Panc1 (cell line): ENCODE measurements around the gene SLX9. TPM values are rescaled to one million over a fixed set of nuclear protein-coding genes. Genes with fewer than 3 reads are reported as not detected.

Experiments
- ATAC-seq: fragments of 200-7000 bp; cut with Tn5 transposase; 2 replicates; pipeline ENCODE4 v1.9.1; 2020; ENCODE audit warnings: mild to moderate bottlenecking, moderate library complexity
- BruUV-seq: library from RNA; stranded (reverse); fragments of 400-500 nt; replicated peaks from 2 replicates; lab custom pipeline; 2021; lab: Mats Ljungman, UMichigan
- CTCF ChIA-PET: fragments of 300-600 bp; sonication (Branson Sonifier 250); formaldehyde crosslinking; loops from one replicate; lab custom pipeline; 2022; ENCODE audit warnings: antibody characterized with exemption; lab: Charles Lee
- POLR2A ChIA-PET: fragments of 300-600 bp; sonication (Branson Sonifier 250); formaldehyde crosslinking; loops from one replicate; lab custom pipeline; 2022; ENCODE audit warnings: antibody characterized with exemption; lab: Charles Lee
- DNase-seq: peaks from one replicate; pipeline ENCODE4 v3.0.0-alpha.2; 2010; ENCODE audit warnings: low read depth, low spot score
- H3K27ac ChIP-seq: 2 replicates; pipeline ENCODE4 v1.5.1; 2011; ENCODE audit warnings: mild to moderate bottlenecking, low read length, inconsistent platforms
- H3K27me3 ChIP-seq: fragments of 200-500 bp; sonication (Bioruptor generic); 2 replicates; pipeline ENCODE4 v1.6.0; 2014; ENCODE audit warnings: low read length, inconsistent platforms; ENCODE audit not compliant: control insufficient read depth, insufficient read depth
- H3K36me3 ChIP-seq: fragments of 200-500 bp; sonication (Bioruptor generic); 2 replicates; pipeline ENCODE4 v1.5.1; 2014; ENCODE audit warnings: inconsistent platforms, mild to moderate bottlenecking, low read length, moderate library complexity; ENCODE audit not compliant: control insufficient read depth, insufficient read depth
- H3K4me1 ChIP-seq: 2 replicates; pipeline ENCODE4 v1.5.1; 2011; ENCODE audit warnings: inconsistent platforms, mild to moderate bottlenecking, low read length, moderate library complexity; ENCODE audit not compliant: control insufficient read depth, insufficient read depth
- H3K4me3 ChIP-seq, 2 experiments: 2 replicates each; pipeline ENCODE4 v1.5.1; 2011 to 2012; ENCODE audit warnings: low read depth in 2 of 2, low read length in 2 of 2, mild to moderate bottlenecking in 2 of 2, inconsistent platforms in 1 of 2, moderate library complexity in 1 of 2
- H3K9me3 ChIP-seq: fragments of 200-500 bp; sonication (Bioruptor generic); 2 replicates; pipeline ENCODE4 v1.5.1; 2014; ENCODE audit warnings: low read depth, mild to moderate bottlenecking, inconsistent platforms, low read length, moderate library complexity; ENCODE audit not compliant: control insufficient read depth, insufficient read depth
- CTCF ChIP-seq: fragments of 450-650 bp; IDR thresholded peaks from 2 replicates; pipeline ENCODE4 v1.5.1; 2017; ENCODE audit warnings: mild to moderate bottlenecking
- POLR2AphosphoS5 ChIP-seq: IDR thresholded peaks from 2 replicates; pipeline ENCODE4 v1.6.1; 2012; ENCODE audit warnings: mild to moderate bottlenecking, low read depth, low read length, moderate library complexity
- REST ChIP-seq, 2 experiments: IDR thresholded peaks; 2 replicates each; pipeline ENCODE4 v1.6.1; 2011 to 2012; ENCODE audit warnings: low read depth in 2 of 2, control low read depth in 1 of 2, low read length in 1 of 2, mild to moderate bottlenecking in 1 of 2, moderate library complexity in 1 of 2; ENCODE audit not compliant: insufficient read depth in 1 of 2
- SIN3A ChIP-seq: IDR thresholded peaks from 2 replicates; pipeline ENCODE4 v1.6.1; 2012; ENCODE audit warnings: low read depth, mild to moderate bottlenecking, low read length, moderate library complexity, borderline replicate concordance; ENCODE audit not compliant: insufficient read depth
- TCF7L2 ChIP-seq: IDR thresholded peaks from 2 replicates; pipeline ENCODE4 v1.6.1; 2011; ENCODE audit warnings: mild to moderate bottlenecking, low read depth, low read length, inconsistent platforms
- in situ Hi-C: cut with HindIII; loops from 2 replicates; pipeline ENCODE4 v1.10.0; 2016; ENCODE audit warnings: low sequenced_read_pairs, low pct_unique_long_range_greater_than_20kb
- intact Hi-C: fragments of 100-400 bp; cut with micrococcal nuclease; formaldehyde crosslinking; loops from one replicate; pipeline ENCODE4 v1.10.0; 2022; ENCODE audit not compliant: unreplicated experiment
- total RNA-seq: library from RNA; stranded (reverse); gene quantifications from one replicate; pipeline ENCODE4 v1.2.1, GENCODE V29; 2021; ENCODE audit not compliant: unreplicated experiment

The SLX9 gene
- total RNA-seq, 1 experiment from 2014 or later = 50.9 TPM

GRCh38 chr21:44965251-44966022 lies 25.6 kb downstream of the SLX9 start:
- BruUV-seq = no TSS peak
- H3K27ac ChIP-seq = no peak overlapping the region
- TF ChIP-seq POLR2AphosphoS5 = no peak
- no peak for TF ChIP-seq TCF7L2
- TF ChIP-seq REST (IDR thresholded peaks at IDR 0.05; ENCODE audit: insufficient read depth in 1 of 2, low read depth in 2 of 2, low read length in 1 of 2) = no peak
- no peak for TF ChIP-seq SIN3A
- TF ChIP-seq CTCF = no peak
- no peaks in the 10 kb centered on the region for H3K4me1 ChIP-seq
- H3K36me3 ChIP-seq = peaks cover 3% of the 10 kb centered on the region; the same call in 1 of the 2 replicates
- ChIA-PET POLR2A (no interaction called here), CTCF (interaction anchor here (0.6 kb wide), 1 partner anchor 17 kb away, joined by 3 read pairs; no protein-coding TSS in a partner anchor)
- in situ Hi-C loops (no loop called here), intact Hi-C loops (no loop called here)
- no peaks in the 10 kb centered on the region for H3K27me3 ChIP-seq
- no peak for DNase-seq
- H3K9me3 ChIP-seq = no peaks in the 10 kb centered on the region
- no peak for ATAC-seq
- H3K4me3 ChIP-seq = no peak overlapping the region

DNA sequence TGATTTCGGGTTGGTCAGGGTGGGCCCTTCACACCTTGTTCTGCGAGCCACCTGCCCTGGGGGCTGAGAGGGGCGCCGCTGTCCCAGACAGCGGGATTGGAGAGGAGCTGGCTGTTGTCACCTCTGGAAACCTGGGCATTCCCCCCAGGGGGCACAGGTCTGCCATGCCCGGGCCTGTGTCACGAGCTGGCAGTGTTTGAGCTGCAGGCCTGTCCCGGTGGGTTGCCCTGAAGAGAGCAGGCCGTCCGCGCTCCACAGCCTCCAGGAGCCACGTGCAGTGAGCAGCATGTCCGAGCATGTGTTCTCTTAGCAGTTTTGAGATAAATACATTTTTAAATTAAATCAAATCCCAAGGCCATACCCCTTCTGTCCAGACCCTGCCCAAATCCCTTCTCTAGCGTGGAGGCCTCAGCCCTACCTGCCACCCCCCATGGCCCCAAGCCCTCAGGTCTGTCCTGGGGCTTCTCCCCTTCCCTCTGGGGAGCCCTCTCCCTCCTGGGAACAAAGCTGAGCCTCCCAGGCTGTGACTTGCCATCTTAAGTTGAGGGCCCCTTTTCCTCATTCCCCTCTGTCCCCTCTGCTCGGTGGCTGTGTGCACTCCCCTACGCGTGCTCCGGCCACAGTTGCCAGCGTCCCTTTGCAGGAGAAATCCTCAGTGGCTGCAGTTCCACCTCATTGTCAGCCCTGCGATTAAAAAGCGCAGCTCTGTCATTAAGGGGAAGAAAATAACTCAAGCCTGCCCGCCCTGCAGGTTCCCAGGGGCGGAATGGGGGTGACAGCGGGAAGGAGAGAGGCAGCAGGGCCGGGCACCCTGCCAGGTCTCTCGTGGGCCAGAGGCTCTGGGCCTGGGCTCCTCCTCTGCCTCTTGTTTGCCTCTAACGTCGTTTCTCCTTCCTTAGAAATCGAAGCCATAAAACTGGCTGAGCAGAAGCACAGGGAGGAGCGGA lies 26.6 kb downstream of the SLX9 start:
- intact Hi-C loops = no loop called here
- ATAC-seq = no peak

More for the DNA sequence above, 26.6 kb downstream of the SLX9 start:
- in situ Hi-C loops = no loop called here
- TF ChIP-seq SIN3A = no peak
- TF ChIP-seq CTCF = no peak
- POLR2A ChIA-PET = no interaction called here
- Histone ChIP-seq H3K36me3 (no peaks in the 10 kb centered on the region; the same call in 1 of the 2 replicates), H3K4me1 (no peaks in the 10 kb centered on the region), H3K9me3 (no peaks in the 10 kb centered on the region), H3K4me3 (no peak overlapping the region), H3K27ac (no peak overlapping the region), H3K27me3 (no peaks in the 10 kb centered on the region)
- BruUV-seq = no TSS peak
- CTCF ChIA-PET = no interaction called here
- DNase-seq = no peak
